Thoracic aorta endothelial cell (primary cell): ENCODE data around the gene AHCYL2. TPM values are rescaled to one million over a fixed set of nuclear protein-coding genes. Genes with fewer than 3 reads are reported as not detected.

ENCODE experiments used
- small RNA-seq: library from RNA; depleted of rRNA; stranded (forward); fragments of <200 nt; gene quantifications from one replicate; pipeline ENCODE3, GENCODE V24; 2012
- total RNA-seq: library from RNA; depleted of rRNA; stranded (reverse); fragments of >200 nt; gene quantifications from 2 replicates; pipeline ENCODE4 v1.2.3, GENCODE V29; 2012

Gene AHCYL2
- 11.6 and 14.9 TPM in 2 replicates for total RNA-seq

DNA sequence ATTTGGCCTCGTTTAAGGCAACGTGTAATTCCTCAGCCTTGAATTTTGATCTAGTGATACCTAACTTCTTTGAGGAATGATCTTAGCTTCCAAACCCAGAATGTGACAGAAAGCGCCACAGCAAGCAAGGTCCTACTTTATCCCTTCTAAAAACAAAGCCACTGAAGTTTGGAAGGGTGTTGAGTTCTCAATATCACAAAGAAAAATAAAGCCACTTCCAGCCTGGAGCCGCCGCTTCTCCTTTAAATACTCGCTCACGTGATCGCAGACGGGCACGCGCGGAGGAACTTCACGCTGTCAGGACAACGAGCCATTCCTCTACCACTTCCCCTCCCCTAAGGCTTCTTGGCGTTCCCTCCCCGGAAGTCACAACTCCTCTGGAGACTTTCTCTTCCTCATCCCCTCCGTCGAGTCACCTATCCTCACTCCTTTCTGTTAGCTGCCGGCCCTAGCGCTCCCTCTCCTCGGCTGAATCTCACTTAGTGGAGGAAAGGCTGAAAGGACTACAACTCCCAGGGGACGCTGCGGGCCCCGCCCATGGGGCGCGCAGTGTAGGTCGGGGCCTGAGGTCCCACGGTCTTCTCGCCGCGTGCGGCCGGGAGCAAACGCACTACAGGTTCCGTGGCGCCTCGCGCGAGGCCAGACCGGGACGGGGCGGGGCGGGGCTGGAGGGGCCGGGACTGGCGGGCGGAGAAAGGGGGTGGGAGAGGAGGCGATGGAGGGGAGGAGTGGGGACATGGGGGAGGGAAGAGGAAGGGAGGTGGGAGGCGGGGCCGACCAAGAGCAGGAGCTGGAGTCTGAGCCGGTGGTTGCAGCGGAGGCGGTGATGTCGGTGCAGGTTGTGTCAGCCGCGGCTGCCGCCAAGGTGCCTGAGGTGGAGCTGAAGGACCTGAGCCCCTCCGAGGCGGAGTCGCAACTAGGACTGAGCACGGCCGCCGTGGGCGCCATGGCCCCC, at the start of gene AHCYL2:
Gene AHCYL2, plus strand, starts transcription at position 780 of the 955 bp plus-strand sequence.

GRCh38 chr7:129188372-129188891, 36.4 kb upstream of the AHCYL2 start, which contains the start of gene SMO:
Gene SMO (plus strand): TSS chr7:129188633. CDS start chr7:129189152, 519 bp downstream.

GRCh38 chr7:129433847-129434674, 209.2 kb downstream of the AHCYL2 start, which contains the start of gene STRIP2:
Gene STRIP2 (plus strand): TSS chr7:129434432. CDS start chr7:129434473, 41 bp downstream.

Small RNA genes lying within 50 kb of the gene (small RNA-seq; reads per million reads assigned to genes)
- gene AC009244.1 = not detected
- gene SNRPGP3 = not detected

Other genes with a start within 250 kb of the AHCYL2 start
- 80.3 and 84.3 TPM in 2 replicates for gene TNPO3, start 169.9 kb upstream of the AHCYL2 start, total RNA-seq
- gene TSPAN33, start 80.3 kb upstream of the AHCYL2 start, total RNA-seq = 0.22 TPM in 1 of 2 replicates, not detected in the other
- gene SMO, start 36.4 kb upstream of the AHCYL2 start, total RNA-seq = 3.1 and 6.7 TPM in 2 replicates
- 12.6 and 15.4 TPM in 2 replicates for gene STRIP2, start 209.4 kb downstream of the AHCYL2 start, total RNA-seq